Measurements from ENCODE around the gene ITSN1.
"Not testable (repeated sequence)": the region's sequence is repeated elsewhere in the genome, so short reads cannot be mapped to it uniquely, and the experiment has no call there.

The ITSN1 gene

DNA sequence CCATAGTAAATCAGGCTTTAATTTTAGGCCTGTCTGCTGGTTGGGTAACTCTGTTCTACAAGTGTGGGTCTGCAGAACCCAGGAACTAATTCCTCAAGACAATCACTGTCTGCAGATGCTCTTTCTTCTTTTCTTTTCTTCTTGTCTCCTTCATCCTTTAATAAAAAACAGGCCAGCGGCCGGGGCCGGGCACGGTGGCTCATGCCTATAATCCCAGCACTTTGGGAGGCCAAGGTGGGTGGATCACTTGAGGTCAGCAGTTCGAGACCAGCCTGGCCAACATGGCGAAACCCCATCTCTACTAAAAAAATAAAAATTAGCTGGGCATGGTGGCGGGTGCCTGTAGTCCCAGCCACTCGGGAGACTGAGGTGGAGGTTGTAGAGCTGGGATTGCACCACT is 220.9 kb downstream of the ITSN1 start:
- not testable (repeated sequence) for DNase-seq (ENCODE audit: low spot score)

DNA sequence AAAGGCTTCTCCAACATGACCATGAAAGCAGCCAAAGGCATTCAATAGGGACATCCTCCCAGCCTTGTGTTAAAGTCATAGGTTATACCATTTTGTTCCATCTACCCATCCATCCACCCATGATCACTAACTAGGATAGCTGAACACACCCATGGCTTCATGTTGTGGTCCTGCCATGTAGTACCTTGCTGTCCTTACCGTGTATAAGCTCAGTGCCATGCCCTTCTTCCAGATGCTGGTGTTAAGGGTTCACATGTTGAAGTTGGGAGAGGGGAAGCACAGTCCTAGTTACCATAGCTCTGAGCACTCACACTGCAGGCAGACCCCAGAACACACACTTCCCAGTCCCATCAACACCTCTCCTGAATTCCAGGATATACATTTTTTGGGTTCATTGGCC is 221.8 kb downstream of the ITSN1 start:
- DNase-seq (ENCODE audit: low spot score): no peak

DNA sequence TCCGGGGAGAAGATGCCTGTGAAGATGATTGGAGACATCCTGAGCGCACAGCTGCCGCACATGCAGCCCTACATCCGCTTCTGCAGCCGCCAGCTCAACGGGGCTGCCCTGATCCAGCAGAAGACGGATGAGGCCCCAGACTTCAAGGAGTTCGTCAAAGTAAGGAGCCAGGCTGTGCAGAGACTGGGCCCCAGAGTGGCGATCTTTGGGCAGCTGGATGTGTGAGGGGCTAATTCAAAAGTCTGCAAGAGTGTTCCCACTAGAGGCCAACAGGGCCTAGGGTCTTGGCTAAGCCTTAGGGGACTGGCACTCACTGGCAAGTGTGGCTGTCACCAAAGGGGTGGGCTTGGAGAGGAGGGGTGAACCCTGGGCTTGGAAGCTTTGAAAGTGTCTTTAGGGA is 222.9 kb downstream of the ITSN1 start:
- no peak for DNase-seq (ENCODE audit: low spot score)

DNA sequence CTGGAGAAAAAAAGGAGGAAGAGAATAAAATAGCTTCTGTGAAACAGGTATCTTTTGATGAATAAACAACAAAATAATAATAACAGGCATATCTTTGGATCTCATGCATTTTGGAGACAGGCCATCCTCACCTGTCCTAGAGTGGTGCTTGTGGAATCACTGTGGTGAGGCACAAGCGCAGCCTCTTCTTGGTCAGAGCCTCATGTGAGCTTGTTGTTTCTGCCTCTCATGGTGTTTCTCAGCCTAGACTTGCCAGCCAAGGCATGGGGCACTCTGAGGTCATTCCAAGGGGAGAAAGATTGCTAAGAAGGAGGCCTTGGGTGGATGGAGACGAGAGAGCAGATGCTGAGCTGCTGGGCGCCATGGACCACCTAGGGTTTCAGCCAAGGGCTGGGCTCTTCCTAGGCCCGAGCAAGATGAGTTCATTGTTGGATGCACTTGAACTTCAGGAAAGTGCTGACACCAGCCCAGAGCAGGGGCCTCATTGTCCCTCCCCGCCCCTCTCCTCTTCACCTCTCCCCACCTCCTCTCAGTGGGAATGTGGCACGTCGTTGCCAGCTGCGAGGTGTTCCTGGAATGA is 223.8 kb downstream of the ITSN1 start:
- DNase-seq (ENCODE audit: low spot score): no peak

DNA sequence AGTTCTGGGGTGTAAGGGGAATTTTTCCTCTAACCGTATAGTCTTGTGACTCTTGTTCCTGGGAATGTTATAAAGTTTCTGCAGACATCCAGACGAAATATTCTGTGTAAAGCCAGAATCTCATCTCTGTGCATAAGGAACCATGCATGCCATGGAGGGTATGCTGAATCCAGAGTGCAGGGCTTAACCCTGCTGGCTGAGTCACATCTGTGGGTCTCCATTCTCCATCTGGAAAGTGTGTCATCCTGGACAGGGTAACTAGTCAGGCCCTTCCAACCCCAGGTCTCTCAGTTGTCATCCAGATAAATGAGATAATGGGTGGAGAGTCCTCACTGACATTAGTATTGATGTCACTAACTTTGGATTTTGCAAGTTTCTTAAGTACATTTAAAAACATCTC is 224.5 kb downstream of the ITSN1 start:
- no peak for DNase-seq (ENCODE audit: low spot score)

DNA sequence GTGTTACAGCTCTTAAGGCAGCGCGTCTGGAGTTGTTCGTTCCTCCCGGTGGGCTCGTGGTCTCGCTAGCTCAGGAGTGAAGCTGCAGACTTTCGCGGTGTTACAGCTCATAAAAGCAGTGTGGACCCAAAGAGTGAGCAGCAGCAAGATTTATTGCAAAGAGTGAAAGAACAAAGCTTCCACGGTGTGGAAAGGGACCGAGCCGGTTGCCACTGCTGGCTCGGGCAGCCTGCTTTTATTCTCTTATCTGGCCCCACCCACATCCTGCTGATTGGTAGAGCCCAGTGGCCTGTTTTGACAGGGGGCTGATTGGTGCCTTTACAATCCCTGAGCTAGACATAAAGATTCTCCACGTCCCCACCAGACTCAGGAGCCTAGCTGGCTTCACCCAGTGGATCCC is 225.6 kb downstream of the ITSN1 start:
- DNase-seq (ENCODE audit: low spot score): not testable (repeated sequence)

DNA sequence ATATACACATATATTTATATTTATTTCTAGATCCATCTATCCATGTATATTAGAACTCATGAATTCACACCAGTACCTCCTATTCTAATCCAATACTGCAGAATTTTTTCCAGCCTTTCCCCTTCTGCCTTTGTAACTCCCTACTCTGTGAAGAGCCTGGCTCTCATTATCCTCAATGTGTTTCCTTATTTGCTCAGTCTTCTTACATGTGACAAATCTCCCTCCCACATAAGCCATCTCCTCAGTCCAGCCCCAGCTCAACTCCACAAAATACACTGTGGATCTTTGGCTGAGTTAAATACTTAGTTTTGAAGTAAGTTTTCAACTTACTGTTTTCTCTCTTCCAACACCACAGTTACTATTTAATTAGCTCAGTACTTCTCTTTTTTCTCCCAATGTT is 227.6 kb downstream of the ITSN1 start:
- DNase-seq (ENCODE audit: low spot score): no peak

DNA sequence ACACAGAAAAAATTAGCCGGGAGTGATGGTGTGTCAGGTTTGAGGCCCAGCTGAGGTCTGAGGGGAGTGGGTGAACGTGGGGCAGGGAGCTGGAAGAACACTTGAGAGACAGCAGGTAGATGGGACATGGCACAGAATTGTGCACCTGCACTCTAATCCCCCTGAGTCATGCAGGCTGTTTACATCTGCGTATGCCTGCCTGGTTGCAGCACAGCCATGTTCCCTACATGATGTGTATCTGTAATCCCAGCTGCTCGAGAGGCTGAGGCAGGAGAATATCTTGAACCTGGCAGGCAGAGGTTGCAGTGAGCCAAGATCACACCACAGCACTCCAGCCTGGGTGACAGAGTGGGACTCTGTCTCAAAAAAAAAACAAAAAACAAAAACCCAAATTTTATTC is 228.5 kb downstream of the ITSN1 start:
- no peak for DNase-seq (ENCODE audit: low spot score)

DNA sequence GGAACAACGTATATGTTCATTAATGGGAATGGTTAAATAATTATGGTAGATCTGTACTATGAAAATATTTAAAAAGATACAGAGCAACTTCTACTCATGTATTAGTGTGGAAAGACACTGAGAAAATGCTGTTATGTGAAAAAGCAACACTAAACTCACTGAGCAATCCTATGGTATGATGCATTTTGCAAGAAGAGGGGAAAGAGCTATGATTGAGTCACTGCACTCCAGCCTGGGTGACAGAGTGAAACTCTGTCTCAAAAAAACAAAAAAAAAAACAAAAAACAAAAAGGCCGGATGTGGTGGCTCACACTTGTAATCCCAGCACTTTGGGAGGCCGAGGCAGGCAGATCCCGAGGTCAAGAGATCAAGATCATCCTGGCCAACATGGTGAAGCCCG is 228.9 kb downstream of the ITSN1 start:
- DNase-seq (ENCODE audit: low spot score): no peak

DNA sequence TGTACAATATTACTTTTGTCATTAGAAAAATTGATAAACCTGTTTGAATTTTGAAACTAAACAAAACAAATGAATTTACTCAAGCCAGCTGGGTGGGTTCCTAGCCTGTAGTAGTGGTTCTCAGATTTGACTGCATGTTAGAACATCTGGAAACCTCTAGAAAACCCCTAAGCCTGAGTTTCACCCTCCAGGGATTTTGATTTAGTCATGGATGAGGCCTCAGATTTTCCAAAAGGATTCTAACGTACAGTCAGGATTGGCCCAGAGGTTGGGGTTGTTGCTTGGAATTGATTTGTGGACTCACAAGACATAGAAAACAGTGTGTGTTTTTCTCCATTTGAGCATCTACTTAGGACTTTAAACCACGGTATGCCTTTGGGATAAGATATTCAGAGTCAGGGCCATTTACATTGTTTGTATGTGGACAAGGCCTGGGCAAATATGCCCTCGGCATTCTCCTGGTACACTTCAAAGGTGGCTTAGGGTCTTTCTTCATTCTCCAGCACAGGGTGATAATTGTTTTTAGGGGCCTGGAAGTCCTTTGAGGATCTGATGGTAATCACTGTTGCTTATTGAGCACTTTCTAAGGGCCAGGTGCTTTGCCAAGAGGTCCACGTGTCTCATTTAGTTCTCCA is 230.7 kb downstream of the ITSN1 start:
- DNase-seq (ENCODE audit: low spot score): no peak

DNA sequence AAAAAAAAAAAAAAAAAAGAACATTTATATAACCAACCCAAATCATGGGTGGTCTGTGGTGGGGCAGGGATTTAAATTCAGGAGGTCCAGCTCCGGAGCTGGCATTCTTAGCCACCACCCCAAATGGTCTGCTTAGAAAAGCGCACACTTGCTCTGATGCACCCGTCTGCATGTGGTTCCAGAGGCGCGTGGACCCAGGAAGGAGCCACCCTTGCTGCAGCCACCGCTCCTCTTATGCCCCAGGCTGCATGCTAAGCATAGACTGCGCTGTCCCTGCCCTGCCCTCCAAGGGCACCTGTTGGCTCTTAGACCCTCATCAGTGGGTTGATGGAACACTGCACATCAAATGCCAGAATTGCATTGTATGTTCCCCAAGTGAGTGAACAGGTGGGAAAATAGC is 231.9 kb downstream of the ITSN1 start:
- DNase-seq (ENCODE audit: low spot score): no peak

DNA sequence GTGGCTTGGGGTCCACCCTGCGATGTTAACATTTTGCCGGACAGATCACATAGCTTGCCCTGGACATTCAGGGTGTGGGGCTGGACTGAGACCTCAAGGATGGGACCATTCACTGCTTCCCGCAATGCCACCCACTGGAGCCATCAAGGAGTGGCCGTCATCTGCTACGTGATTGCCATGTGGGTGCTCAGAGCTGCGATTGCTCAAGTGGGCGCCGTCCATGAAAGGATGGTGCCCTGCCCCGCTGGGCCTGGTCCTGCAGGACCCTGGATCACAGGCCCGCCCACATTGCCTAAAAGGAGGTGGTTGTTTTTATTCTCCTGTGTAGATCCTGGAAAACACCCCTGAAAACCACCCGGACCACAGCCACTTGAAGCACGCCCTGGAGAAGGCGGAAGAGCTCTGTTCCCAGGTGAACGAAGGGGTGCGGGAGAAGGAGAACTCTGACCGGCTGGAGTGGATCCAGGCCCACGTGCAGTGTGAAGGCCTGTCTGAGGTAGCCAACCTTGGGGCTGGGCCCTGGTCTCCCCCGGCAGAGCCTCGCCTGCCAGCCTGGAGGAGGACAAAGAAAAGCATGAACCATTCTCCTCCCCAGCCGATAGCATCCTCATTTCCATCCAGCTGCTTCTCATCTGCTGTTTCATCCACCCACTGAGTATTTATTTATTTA is 232.9 kb downstream of the ITSN1 start:
- no peak for DNase-seq (ENCODE audit: low spot score)

DNA sequence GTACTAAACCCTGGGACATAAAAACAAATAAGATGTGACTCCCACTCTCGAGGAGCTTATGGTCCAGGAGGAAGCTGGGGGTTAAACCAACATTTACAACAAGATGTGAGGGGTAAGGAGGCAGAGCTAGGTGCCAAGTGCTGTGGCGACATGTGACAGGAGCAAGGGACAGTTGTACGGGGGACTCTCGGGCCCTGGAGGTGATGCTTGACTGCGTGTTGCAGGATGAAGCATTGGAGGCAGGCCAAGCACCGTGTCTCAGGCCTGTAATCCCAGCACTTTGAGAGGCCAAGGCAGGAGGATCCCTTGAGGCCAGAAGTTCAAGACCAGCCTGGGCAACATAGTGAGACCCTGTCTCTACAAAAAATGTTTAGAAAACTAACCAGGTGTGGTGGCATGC is 236.5 kb downstream of the ITSN1 start:
- DNase-seq (ENCODE audit: low spot score): no peak

DNA sequence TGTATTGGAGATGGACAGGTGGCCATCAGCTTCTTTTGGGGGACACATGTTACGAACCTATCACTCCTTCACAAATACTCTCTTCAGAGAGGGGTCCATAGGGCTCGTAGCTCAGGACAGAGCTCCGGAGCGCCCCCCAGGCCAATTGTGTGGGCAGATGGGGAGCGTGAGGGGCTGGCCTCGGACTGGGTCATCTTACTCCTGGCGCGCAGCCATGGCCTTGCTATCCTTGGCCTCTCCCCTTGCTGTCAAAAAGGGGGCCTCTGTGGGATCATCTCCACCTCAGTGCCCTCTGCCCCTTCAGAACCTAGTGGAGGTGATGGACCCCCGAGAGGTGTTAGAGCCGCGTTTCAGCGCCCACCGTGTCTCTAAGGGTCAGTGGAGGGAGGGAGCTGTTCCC is 238.3 kb downstream of the ITSN1 start:
- no peak for DNase-seq (ENCODE audit: low spot score)

DNA sequence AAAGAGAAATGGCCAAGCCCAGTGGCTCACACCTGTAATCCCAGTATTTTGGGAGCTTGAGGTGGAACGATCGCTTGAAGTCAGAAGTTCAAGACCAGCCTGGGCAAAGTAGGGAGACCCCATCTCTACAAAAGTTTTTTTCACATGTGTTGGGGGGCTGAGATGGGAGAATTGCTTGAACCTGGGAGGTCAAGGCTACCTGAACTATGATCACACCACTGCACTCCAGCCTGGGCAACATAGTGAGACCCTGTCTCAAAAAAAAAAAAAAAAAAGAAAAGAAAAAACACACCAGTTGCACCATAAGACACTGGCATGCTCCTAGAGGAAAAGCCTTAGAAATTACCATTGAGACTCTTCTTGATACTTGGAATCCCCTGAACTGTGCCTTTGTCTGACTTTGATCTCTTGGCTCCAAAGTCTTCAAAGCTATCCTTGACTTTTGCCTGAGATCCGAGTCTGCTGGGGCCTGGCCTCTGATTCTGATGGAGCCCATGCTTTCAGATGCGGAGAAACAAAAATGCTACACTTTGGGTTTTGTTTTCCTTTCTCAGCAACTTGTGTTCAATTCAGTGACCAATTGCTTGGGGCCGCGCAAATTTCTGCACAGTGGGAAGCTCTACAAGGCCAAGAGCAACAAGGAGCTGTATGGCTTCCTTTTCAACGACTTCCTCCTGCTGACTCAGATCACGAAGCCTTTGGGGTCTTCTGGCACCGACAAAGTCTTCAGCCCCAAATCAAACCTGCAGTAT is 239.6 kb downstream of the ITSN1 start:
- no peak for DNase-seq (ENCODE audit: low spot score)

DNA sequence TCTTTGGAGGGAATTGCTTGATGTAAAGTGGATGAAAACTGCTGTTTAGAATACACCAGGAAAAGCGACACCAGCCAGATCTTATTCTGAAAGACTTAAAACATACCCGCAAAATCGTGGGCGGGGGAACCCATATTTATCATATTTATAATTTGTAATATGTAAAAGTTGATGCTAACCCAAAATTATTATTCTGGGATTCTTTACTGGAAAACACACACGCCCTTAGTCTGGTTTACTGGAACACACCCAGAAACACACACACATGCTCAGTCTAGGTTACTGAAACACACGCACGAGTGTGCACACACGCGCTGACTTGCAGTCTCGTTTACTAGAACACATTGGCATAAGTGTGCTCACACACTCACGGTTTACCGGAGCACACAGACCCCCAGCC is 240.8 kb downstream of the ITSN1 start:
- DNase-seq (ENCODE audit: low spot score): no peak

DNA sequence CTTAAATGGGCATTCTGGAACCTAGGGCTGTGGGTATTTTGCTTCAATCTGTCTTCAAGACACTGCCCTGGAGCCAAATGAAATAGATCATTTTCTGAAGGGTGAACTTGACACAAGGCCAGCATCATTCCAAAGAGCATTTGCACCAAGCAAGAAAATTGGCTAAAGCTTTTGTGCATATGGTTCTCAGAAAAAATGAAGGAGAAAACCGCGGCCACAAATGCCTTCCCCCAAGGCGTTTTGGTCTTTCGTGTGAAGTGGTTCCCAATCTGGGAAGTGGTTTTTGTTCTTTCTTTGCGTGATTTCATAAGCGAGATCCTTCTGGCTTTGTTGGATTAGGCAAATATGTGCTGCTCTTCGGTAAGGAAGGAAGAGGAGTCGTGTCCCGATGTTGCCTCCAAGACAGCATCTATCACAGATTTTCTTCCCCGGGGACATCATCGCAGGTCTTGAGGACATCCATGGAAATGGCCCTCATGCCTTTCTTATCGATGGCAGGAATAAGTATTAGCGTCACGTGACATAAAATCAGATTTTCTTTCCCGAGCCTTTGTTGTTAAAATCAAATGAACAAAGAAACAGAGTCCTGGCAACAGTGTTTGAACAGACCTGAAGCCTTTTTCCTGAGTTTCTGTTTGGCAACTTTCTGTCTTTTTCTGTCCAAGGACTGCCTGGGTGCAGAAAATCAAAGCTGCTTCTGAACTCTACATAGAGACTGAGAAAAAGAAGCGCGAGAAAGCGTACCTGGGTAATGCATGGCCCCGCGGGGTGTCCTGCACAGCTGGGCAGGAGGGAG is 242.3 kb downstream of the ITSN1 start:
- DNase-seq (ENCODE audit: low spot score): no peak

DNA sequence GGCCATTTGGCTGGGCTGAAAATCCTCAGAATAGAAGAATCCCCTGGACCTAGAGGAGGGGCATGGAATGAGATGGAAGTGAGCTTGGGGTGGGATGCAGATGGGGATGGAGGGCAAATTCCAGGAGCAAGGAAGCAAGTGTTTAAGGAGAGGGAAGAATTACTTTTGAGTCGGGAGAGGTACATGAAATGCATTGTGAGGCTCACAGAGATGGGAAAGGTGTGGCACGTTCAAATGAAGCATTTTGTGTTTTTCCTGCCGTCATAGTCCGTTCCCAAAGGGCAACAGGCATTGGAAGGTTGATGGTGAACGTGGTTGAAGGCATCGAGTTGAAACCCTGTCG is 242.8 kb downstream of the ITSN1 start:
- no peak for DNase-seq (ENCODE audit: low spot score)

DNA sequence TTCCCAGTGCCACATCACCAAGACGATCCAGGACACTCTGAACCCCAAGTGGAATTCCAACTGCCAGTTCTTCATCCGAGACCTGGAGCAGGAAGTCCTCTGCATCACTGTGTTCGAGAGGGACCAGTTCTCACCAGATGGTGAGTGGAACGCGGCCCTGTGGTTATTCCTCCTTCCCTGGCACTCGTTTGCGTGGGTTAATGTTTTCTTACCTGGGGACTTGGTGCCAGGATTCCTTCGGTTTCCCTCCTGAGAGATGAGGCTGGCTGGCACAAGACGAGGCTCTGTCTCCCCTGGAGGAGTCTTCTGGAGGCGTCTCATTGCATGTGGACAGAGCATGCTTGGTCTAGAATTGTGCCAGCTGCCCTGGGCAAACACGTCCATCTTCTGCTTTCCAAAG is 244.0 kb downstream of the ITSN1 start:
- DNase-seq (ENCODE audit: low spot score): no peak

DNA sequence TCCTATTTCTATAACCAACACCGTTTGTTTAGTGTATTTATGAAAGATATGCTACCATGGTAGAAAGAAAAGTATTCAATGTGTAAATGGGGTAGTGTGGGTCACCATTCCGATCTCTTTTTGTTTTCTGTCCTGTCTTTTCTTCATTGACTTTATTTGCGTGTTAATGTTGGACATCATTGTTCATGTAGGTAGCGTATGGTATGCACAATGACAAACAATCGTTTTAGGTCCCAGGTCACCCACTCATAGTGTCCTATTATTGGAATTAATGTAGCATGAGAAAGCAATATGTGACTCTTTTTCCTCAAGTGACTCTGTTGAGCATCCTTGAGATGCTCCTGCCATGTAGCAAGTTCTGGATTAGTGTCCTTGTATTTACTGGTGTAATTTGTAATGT is 247.9 kb downstream of the ITSN1 start:
- no peak for DNase-seq (ENCODE audit: low spot score)

DNA sequence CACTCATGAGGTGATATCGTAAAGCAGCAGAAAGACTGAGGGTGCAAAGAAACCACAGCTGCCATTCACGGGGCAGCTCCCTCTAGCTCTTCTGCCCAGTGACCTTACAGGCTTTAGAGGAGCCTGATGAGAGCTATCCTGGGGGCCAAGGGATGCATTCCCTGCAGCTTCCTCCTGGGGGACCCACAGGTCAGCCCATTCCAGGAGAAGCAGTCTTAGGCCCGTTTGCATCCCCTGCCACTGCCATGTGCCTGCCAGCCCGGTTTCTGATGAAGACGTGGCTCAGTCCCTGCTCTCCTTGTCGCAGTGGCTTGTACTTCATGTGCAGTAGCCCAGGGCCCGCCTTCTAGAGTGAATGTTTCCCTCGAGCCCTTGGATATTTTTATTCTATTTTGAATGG is 250.6 kb downstream of the ITSN1 start:
- no peak for DNase-seq (ENCODE audit: low spot score)

DNA sequence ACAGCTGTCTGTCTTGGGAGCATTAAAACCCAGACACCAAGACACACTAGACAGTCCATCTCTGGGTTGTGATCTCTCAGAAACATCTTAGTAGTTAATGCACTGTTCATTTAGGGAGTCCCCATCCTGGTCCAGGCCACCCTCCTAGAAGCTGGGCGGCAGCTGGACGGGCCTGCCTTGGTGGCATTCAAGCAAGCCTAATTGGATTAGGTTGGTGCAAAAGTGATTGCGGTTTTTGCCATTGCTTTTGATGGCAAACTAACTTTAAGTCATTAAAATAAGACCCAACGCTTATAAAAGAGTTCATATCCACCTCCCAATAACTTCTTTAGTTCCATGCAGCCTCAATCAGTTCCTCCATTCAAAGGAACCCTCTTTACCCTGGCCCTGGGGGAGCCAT is 251.6 kb downstream of the ITSN1 start:
- no peak for DNase-seq (ENCODE audit: low spot score)
